LHCN-M2 (cell line): ENCODE measurements around the gene RGS4. TPM values are rescaled to one million over a fixed set of nuclear protein-coding genes. Genes with fewer than 3 reads are reported as not detected.

Experiments
- DNase-seq: peaks from one replicate; pipeline ENCODE4 v3.0.0-alpha.2; 2012; ENCODE audit warnings: low read depth
- polyA plus RNA-seq: library from polyadenylated mRNA; unstranded; fragments of >200 nt; gene quantifications from one replicate; pipeline ENCODE4 v1.2.1, GENCODE V29; 2012; ENCODE audit warnings: missing spikeins
- total RNA-seq: library from RNA; depleted of rRNA; stranded (reverse); fragments of >200 nt; gene quantifications from 2 replicates; pipeline ENCODE4 v1.2.3, GENCODE V29; 2014; rRNA removed

The RGS4 gene
- 173 and 174 TPM in 2 replicates for total RNA-seq
- 67.2 TPM for polyA plus RNA-seq

- DNase-seq, result peak; percentile 96
Observed at GRCh38 chr1:163069142-163069541, at the start of gene RGS4. Gene RGS4, plus strand, starts transcription at chr1:163069361. Its CDS starts 124 bp downstream, at chr1:163069485.

- no peak for DNase-seq
Observed at GRCh38 chr1:163022129-163022528, 47.0 kb upstream of the RGS4 start.

DNA sequence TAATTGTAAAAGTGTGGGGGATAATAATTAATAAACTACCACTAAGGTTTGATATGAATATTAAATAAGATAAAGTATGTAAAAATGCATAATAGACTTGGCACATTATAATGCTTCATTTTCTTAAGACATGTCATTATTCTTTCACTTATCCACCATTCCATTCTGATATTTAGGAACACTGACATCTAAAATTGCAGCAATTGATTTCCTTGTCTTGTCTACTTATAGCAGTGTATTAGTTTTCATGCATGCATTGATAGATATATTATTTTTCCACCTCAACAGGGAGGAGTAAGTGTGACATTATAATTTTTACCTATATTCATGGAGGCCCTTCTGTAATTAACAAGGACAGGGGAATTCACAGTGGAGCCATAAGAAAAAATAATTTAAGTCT, 41.6 kb upstream of the RGS4 start:
- DNase-seq, result no peak

DNA sequence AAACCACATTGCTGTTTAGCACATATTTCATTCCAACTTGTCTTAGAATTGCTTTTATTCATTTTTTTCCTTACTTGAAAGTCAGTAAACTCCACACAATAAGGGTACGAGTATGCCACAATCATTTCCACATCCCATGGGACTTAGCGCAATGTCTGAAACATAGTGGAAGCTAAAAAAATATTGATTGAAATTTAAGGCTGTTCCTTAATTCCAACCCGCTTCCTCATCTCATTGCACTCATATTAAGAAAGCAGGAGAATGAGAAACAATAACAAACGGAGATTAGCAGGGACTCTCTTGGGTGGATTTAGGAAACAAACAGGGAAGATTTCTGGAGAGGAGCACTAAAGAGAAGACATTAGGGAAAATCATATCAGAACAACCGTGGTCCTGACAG, 39.3 kb upstream of the RGS4 start:
- no peak for DNase-seq

- DNase-seq, result peak; percentile 92
Observed at GRCh38 chr1:163035446-163036249, 33.5 kb upstream of the RGS4 start.

GRCh38 chr1:163036671-163037070, 32.5 kb upstream of the RGS4 start:
- peak; percentile 23 for DNase-seq

- DNase-seq, result no peak
Observed at GRCh38 chr1:163038928-163039706, 30.0 kb upstream of the RGS4 start.

DNA sequence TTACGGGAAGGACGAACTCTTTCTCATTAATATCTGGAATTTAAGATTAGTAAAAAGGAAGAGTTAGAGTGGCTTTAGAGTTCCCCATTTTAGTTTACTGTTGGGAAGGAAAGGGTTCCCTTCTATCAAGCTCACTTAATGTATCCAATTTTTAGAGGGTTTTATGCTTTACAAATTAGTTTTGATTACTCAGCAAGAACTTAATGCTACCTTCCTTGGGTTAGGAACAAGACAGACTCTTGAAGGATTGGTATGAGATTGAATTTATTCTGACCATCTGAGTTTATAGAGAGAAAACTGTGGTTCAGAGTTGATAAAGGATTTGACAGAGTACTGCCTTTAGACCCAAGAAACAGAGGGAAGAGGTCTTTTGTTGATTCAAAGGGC, 29.5 kb upstream of the RGS4 start:
- DNase-seq, result no peak

- peak; percentile 72 for DNase-seq
Observed at GRCh38 chr1:163046071-163046470, 23.1 kb upstream of the RGS4 start.

DNA sequence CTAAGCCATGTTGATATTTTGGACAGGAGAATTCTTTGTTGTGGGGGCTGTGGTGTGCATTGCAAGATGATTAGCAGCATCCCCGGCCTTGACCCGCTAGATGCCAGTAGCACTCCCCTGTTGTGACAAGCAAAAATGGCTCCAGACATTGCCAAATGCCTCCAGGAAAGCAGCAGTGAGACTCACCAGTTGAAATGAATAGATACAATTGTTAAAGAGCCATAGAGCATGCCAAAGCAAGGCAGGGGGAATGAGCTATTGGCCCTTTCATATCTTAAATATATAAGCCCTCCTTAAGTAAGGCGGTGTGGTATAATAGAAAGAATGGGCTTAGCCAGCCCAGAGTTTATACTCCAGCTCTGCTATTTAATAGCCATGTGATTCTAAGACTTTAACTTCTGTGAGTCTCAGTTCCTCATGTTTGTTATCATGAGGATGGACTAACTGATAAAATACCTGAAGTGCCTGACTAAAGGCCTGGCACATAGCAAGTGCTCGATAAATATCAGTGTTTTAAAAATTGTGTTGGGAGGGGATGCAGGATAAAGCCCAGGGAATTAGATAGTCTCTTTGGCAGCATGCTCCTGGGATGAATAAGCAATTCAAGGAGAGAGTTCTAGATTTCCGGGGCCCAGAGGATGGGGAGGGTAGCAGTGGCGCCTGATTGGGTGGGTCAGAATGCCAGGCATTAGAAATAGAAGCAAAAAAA, 21.1 kb upstream of the RGS4 start:
- no peak for DNase-seq

DNA sequence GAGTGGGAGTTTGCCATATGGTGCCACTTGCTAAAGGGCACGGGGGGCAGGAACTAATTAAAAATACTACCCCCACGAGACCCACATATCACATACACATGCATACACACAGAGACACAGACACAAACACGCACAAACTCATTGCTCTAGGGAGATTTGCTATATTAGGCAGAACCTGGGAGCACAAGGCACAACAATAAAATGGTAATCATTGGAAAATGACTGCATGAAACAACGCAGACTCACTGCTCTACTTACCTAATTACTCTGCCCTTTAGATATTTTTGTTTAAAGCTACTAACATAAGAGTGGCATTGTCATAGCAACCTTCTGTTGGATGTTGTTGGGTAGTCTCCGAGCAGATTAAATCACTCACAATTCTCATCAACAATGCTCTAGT, 20.3 kb upstream of the RGS4 start:
- DNase-seq, result no peak

DNA sequence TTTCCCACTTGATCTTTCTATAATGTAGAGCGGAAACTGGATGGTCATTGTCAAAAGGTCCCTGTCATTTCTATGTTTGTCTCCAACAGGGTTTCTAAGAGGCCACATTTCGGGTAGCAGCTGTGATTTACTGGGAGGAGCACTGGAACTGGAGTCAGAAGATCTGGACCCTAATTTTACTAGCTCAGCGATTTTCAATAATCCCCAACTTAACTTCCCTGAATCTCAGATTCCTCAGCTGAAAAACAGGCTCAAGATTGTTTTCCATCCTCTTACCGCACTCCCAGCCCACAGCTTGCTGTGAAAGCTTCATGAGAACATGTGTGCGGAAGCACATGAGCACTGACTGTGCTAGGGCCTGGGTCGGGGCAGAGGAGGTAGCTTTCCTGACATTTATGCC, 19.9 kb upstream of the RGS4 start:
- DNase-seq, result no peak

DNA sequence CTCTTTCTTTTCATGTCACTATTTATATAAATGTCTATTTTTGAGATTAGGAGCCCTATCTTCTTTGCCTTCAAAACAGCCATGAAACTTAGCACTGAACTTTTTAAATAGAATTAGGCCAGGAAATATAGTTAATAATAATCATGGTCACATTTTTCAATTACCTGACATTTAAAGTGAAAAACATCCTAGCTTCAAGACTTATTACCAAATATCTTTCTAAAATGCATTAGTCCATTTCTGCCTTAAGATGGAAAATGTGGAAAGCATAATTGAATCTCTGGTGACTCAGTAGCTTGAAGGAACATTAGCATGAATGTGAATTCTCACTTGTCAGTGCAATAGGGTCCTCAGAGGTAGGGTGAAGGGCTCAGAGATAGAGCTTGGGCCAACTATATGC, 18.7 kb upstream of the RGS4 start:
- no peak for DNase-seq

DNA sequence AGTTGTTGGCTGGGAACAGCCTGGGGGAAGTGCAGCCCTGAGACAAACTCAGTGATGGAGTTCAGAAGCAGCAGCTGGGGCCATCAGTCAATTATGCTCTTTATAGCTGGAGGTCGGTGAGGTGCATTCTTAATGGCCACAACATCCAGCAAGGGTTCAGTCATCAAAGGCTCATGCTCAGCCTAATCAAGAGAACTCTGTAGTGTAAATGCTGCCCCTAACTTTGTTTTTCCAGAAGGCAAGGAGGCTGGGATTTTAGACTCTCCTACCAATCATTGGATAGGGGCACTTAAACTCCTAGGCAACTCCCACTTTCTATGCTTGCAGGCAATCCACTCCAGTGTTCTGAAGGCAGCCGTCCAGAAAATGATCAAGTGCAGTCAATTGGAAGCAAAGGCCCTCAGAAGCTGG, 15.0 kb upstream of the RGS4 start:
- peak; percentile 94 for DNase-seq

- DNase-seq, result no peak
Observed at GRCh38 chr1:163055005-163055404, 14.2 kb upstream of the RGS4 start.

GRCh38 chr1:163055531-163055930, 13.6 kb upstream of the RGS4 start:
- no peak for DNase-seq

DNA sequence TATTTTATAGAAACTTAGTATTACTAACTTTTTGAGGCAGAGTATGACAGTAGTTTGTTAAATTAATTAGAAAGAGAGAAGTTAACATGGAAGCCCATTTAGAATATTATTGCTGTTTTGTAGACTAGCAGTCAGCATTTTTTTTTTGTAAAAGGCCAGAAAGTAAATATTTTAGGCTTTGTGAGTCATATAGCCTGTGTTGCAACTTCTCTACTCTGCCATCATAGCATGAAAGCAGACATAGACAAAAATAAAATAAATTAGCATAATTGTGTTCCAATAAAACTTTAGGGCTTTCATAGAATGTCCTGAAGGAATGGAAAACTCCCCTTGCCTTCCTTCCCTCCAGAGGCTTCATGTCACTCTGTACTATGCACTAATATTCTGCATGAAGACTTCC, 12.3 kb upstream of the RGS4 start:
- peak; percentile 51 for DNase-seq

- no peak for DNase-seq
Observed at GRCh38 chr1:163060343-163061007, 8.7 kb upstream of the RGS4 start.

GRCh38 chr1:163063143-163063542, 6.0 kb upstream of the RGS4 start:
- DNase-seq, result no peak

- no peak for DNase-seq
Observed at GRCh38 chr1:163063610-163064009, 5.6 kb upstream of the RGS4 start.

GRCh38 chr1:163066168-163066567, 3.0 kb upstream of the RGS4 start:
- no peak for DNase-seq

DNA sequence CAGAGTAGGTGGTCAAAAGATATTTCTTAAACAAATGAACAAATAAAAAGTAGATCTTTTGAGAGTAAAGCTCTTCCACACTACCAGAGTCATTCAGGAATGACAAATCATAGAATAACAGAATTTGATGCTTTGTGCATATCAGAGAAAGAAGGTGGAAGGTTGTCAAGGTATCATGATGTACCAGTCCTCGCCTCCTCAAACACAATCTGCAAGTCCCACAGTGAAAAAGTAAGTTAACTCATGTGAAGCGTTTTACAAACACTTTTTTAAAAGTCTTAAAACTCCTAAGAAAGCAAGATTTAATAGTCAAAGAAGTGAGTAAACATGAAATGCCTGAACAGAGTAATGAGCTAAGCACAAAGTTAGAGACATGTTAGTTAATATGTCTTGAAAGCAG, 2.5 kb upstream of the RGS4 start:
- no peak for DNase-seq
